Measurements from ENCODE around the gene CTIF. TPM values are rescaled to one million over a fixed set of nuclear protein-coding genes. Genes with fewer than 3 reads are reported as not detected.

CTIF gene
- polyA plus RNA-seq, 2 donors = 11.8 to 22.7 TPM

GRCh38 chr18:48605408-48605845 lies 66.6 kb downstream of the CTIF start:
- H3K4me3 ChIP-seq (ENCODE audit: low read depth in 1 of 2, low read length in 2 of 2) = no peak overlapping the region
- H3K4me1 ChIP-seq (ENCODE audit: control insufficient read depth in 2 of 2, insufficient read depth in 2 of 2, low read length in 1 of 2) = no peaks in the 10 kb centered on the region
- H3K27ac ChIP-seq (ENCODE audit: low read depth in 2 of 2, low read length in 1 of 2) = no peak overlapping the region
- no peaks in the 10 kb centered on the region for H3K27me3 ChIP-seq (ENCODE audit: control insufficient read depth in 1 of 2, insufficient read depth in 2 of 2, low read length in 2 of 2)
- no peaks in the 10 kb centered on the region for H3K9me3 ChIP-seq (ENCODE audit: control insufficient read depth in 2 of 2, insufficient read depth in 1 of 2, low read depth in 1 of 2, low read length in 1 of 2)
- no peaks in the 10 kb centered on the region for H3K36me3 ChIP-seq (ENCODE audit: control insufficient read depth in 2 of 2, insufficient read depth in 2 of 2, low read length in 1 of 2)
- 69 to 73% methylated on average over 3 of the region's 3 CpGs for WGBS, 2 donors

- Histone ChIP-seq H3K9me3 (ENCODE audit: control insufficient read depth in 2 of 2, insufficient read depth in 1 of 2, low read depth in 1 of 2, low read length in 1 of 2) (no peaks in the 10 kb centered on the region), H3K4me3 (ENCODE audit: low read depth in 1 of 2, low read length in 2 of 2) (no peak overlapping the region), H3K36me3 (ENCODE audit: control insufficient read depth in 2 of 2, insufficient read depth in 2 of 2, low read length in 1 of 2) (no peaks in the 10 kb centered on the region), H3K27me3 (ENCODE audit: control insufficient read depth in 1 of 2, insufficient read depth in 2 of 2, low read length in 2 of 2) (no peaks in the 10 kb centered on the region), H3K27ac (ENCODE audit: low read depth in 2 of 2, low read length in 1 of 2) (no peak overlapping the region), H3K4me1 (ENCODE audit: control insufficient read depth in 2 of 2, insufficient read depth in 2 of 2, low read length in 1 of 2) (no peaks in the 10 kb centered on the region)
- WGBS, 2 donors = 75% methylated on average over 8 of the region's 8 CpGs
These were observed 68.5 kb downstream of the CTIF start for GRCh38 chr18:48607056-48607984.

GRCh38 chr18:48608581-48608980 lies 69.8 kb downstream of the CTIF start:
- no peaks in the 10 kb centered on the region for H3K27me3 ChIP-seq (ENCODE audit: control insufficient read depth in 1 of 2, insufficient read depth in 2 of 2, low read length in 2 of 2)
- 73 to 75% methylated on average over 5 of the region's 5 CpGs for WGBS, 2 donors
- H3K27ac ChIP-seq (ENCODE audit: low read depth in 2 of 2, low read length in 1 of 2) = no peak overlapping the region
- H3K4me1 ChIP-seq (ENCODE audit: control insufficient read depth in 2 of 2, insufficient read depth in 2 of 2, low read length in 1 of 2) = no peaks in the 10 kb centered on the region
- no peak overlapping the region for H3K4me3 ChIP-seq (ENCODE audit: low read depth in 1 of 2, low read length in 2 of 2)
- no peaks in the 10 kb centered on the region for H3K9me3 ChIP-seq (ENCODE audit: control insufficient read depth in 2 of 2, insufficient read depth in 1 of 2, low read depth in 1 of 2, low read length in 1 of 2)
- H3K36me3 ChIP-seq (ENCODE audit: control insufficient read depth in 2 of 2, insufficient read depth in 2 of 2, low read length in 1 of 2) = no peaks in the 10 kb centered on the region

- Histone ChIP-seq H3K4me3 (ENCODE audit: low read depth in 1 of 2, low read length in 2 of 2) (no peak overlapping the region), H3K27me3 (ENCODE audit: control insufficient read depth in 1 of 2, insufficient read depth in 2 of 2, low read length in 2 of 2) (no peaks in the 10 kb centered on the region), H3K4me1 (ENCODE audit: control insufficient read depth in 2 of 2, insufficient read depth in 2 of 2, low read length in 1 of 2) (no peaks in the 10 kb centered on the region), H3K36me3 (ENCODE audit: control insufficient read depth in 2 of 2, insufficient read depth in 2 of 2, low read length in 1 of 2) (no peaks in the 10 kb centered on the region), H3K9me3 (ENCODE audit: control insufficient read depth in 2 of 2, insufficient read depth in 1 of 2, low read depth in 1 of 2, low read length in 1 of 2) (no peaks in the 10 kb centered on the region), H3K27ac (ENCODE audit: low read depth in 2 of 2, low read length in 1 of 2) (no peak overlapping the region)
- WGBS, 2 donors = 90 to 94% methylated on average over 3 of the region's 3 CpGs
These were observed 70.3 kb downstream of the CTIF start for GRCh38 chr18:48609114-48609513.

GRCh38 chr18:48609820-48610815 lies 71.3 kb downstream of the CTIF start:
- whole genome bisulfite sequencing, 2 donors = 90 to 92% methylated on average over 17 of the region's 17 CpGs

GRCh38 chr18:48611203-48611602 lies 72.4 kb downstream of the CTIF start:
- H3K4me1 ChIP-seq (ENCODE audit: control insufficient read depth in 2 of 2, insufficient read depth in 2 of 2, low read length in 1 of 2) = no peaks in the 10 kb centered on the region
- no peak overlapping the region for H3K27ac ChIP-seq (ENCODE audit: low read depth in 2 of 2, low read length in 1 of 2)
- no peaks in the 10 kb centered on the region for H3K27me3 ChIP-seq (ENCODE audit: control insufficient read depth in 1 of 2, insufficient read depth in 2 of 2, low read length in 2 of 2)
- 85 to 90% methylated on average over 5 of the region's 5 CpGs for WGBS, 2 donors
- no peaks in the 10 kb centered on the region for H3K36me3 ChIP-seq (ENCODE audit: control insufficient read depth in 2 of 2, insufficient read depth in 2 of 2, low read length in 1 of 2)
- H3K9me3 ChIP-seq (ENCODE audit: control insufficient read depth in 2 of 2, insufficient read depth in 1 of 2, low read depth in 1 of 2, low read length in 1 of 2) = no peaks in the 10 kb centered on the region
- no peak overlapping the region for H3K4me3 ChIP-seq (ENCODE audit: low read depth in 1 of 2, low read length in 2 of 2)

More at GRCh38 chr18:48609820-48610815, 71.3 kb downstream of the CTIF start:
- H3K4me3 ChIP-seq (ENCODE audit: low read depth in 1 of 2, low read length in 2 of 2) = no peak overlapping the region
- H3K4me1 ChIP-seq (ENCODE audit: control insufficient read depth in 2 of 2, insufficient read depth in 2 of 2, low read length in 1 of 2) = no peaks in the 10 kb centered on the region
- no peaks in the 10 kb centered on the region for H3K9me3 ChIP-seq (ENCODE audit: control insufficient read depth in 2 of 2, insufficient read depth in 1 of 2, low read depth in 1 of 2, low read length in 1 of 2)
- H3K27ac ChIP-seq (ENCODE audit: low read depth in 2 of 2, low read length in 1 of 2) = no peak overlapping the region
- no peaks in the 10 kb centered on the region for H3K27me3 ChIP-seq (ENCODE audit: control insufficient read depth in 1 of 2, insufficient read depth in 2 of 2, low read length in 2 of 2)
- no peaks in the 10 kb centered on the region for H3K36me3 ChIP-seq (ENCODE audit: control insufficient read depth in 2 of 2, insufficient read depth in 2 of 2, low read length in 1 of 2)

GRCh38 chr18:48611785-48612480 lies 73.1 kb downstream of the CTIF start:
- H3K27me3 ChIP-seq (ENCODE audit: control insufficient read depth in 1 of 2, insufficient read depth in 2 of 2, low read length in 2 of 2) = no peaks in the 10 kb centered on the region
- H3K4me3 ChIP-seq (ENCODE audit: low read depth in 1 of 2, low read length in 2 of 2) = no peak overlapping the region
- H3K36me3 ChIP-seq (ENCODE audit: control insufficient read depth in 2 of 2, insufficient read depth in 2 of 2, low read length in 1 of 2) = no peaks in the 10 kb centered on the region
- no peaks in the 10 kb centered on the region for H3K9me3 ChIP-seq (ENCODE audit: control insufficient read depth in 2 of 2, insufficient read depth in 1 of 2, low read depth in 1 of 2, low read length in 1 of 2)
- H3K27ac ChIP-seq (ENCODE audit: low read depth in 2 of 2, low read length in 1 of 2) = no peak overlapping the region
- H3K4me1 ChIP-seq (ENCODE audit: control insufficient read depth in 2 of 2, insufficient read depth in 2 of 2, low read length in 1 of 2) = no peaks in the 10 kb centered on the region
- 83 to 85% methylated on average over 10 of the region's 10 CpGs for WGBS, 2 donors

- H3K27ac ChIP-seq (ENCODE audit: low read depth in 2 of 2, low read length in 1 of 2) = no peak overlapping the region
- H3K4me1 ChIP-seq (ENCODE audit: control insufficient read depth in 2 of 2, insufficient read depth in 2 of 2, low read length in 1 of 2) = no peaks in the 10 kb centered on the region
- H3K4me3 ChIP-seq (ENCODE audit: low read depth in 1 of 2, low read length in 2 of 2) = no peak overlapping the region
- no peaks in the 10 kb centered on the region for H3K36me3 ChIP-seq (ENCODE audit: control insufficient read depth in 2 of 2, insufficient read depth in 2 of 2, low read length in 1 of 2)
- H3K27me3 ChIP-seq (ENCODE audit: control insufficient read depth in 1 of 2, insufficient read depth in 2 of 2, low read length in 2 of 2) = no peaks in the 10 kb centered on the region
- 93 to 97% methylated on average over 6 of the region's 6 CpGs for WGBS, 2 donors
- no peaks in the 10 kb centered on the region for H3K9me3 ChIP-seq (ENCODE audit: control insufficient read depth in 2 of 2, insufficient read depth in 1 of 2, low read depth in 1 of 2, low read length in 1 of 2)
These were observed 73.7 kb downstream of the CTIF start for GRCh38 chr18:48612511-48612910.

GRCh38 chr18:48612917-48613316 lies 74.1 kb downstream of the CTIF start:
- 65 to 68% methylated on average over 4 of the region's 4 CpGs for WGBS, 2 donors
- Histone ChIP-seq H3K36me3 (ENCODE audit: control insufficient read depth in 2 of 2, insufficient read depth in 2 of 2, low read length in 1 of 2) (no peaks in the 10 kb centered on the region), H3K27me3 (ENCODE audit: control insufficient read depth in 1 of 2, insufficient read depth in 2 of 2, low read length in 2 of 2) (no peaks in the 10 kb centered on the region), H3K4me3 (ENCODE audit: low read depth in 1 of 2, low read length in 2 of 2) (no peak overlapping the region), H3K9me3 (ENCODE audit: control insufficient read depth in 2 of 2, insufficient read depth in 1 of 2, low read depth in 1 of 2, low read length in 1 of 2) (no peaks in the 10 kb centered on the region), H3K27ac (ENCODE audit: low read depth in 2 of 2, low read length in 1 of 2) (peak overlapping the region in 1 of 2 donors; percentile 26), H3K4me1 (ENCODE audit: control insufficient read depth in 2 of 2, insufficient read depth in 2 of 2, low read length in 1 of 2) (no peaks in the 10 kb centered on the region)
